Osteoblast (primary cell): ENCODE data around the gene VENTX. TPM values are rescaled to one million over a fixed set of nuclear protein-coding genes. Genes with fewer than 3 reads are reported as not detected.
A peak's percentile ranks its signal among the peaks of the same experiment; 100 is the strongest.

ENCODE experiments used
- DNase-seq: peaks from one replicate; pipeline ENCODE4 v3.0.0; 2011; ENCODE audit warnings: low spot score, mixed read lengths; ENCODE audit not compliant: insufficient read length; ENCODE audit errors: missing footprints
- H2AFZ ChIP-seq: 2 replicates; pipeline ENCODE4 v1.6.0; 2011; ENCODE audit warnings: mild to moderate bottlenecking, low read length
- H3K27ac ChIP-seq: 2 replicates; pipeline ENCODE4 v1.5.1; 2011; ENCODE audit warnings: mild to moderate bottlenecking, low read depth, low read length, moderate library complexity
- H3K27me3 ChIP-seq: 2 replicates; pipeline ENCODE4 v1.6.0; 2012; ENCODE audit warnings: mild to moderate bottlenecking, control low read depth, inconsistent platforms, low read length, moderate library complexity; ENCODE audit not compliant: insufficient read depth
- H3K36me3 ChIP-seq: 2 replicates; pipeline ENCODE4 v1.5.1; 2011; ENCODE audit warnings: mild to moderate bottlenecking, low read length, control low read depth, moderate library complexity; ENCODE audit not compliant: insufficient read depth
- H3K4me1 ChIP-seq: 2 replicates; pipeline ENCODE4 v1.5.1; 2011; ENCODE audit warnings: mild to moderate bottlenecking, low read length, control low read depth, moderate library complexity; ENCODE audit not compliant: insufficient read depth
- H3K4me2 ChIP-seq: 2 replicates; pipeline ENCODE4 v1.6.0; 2011; ENCODE audit warnings: mild to moderate bottlenecking, low read length; ENCODE audit not compliant: insufficient read depth
- H3K4me3 ChIP-seq: fragments of 200-600 bp; sonication (generic); 3 replicates; pipeline ENCODE4 v1.5.1; 2012; ENCODE audit warnings: mild to moderate bottlenecking, low read length, inconsistent platforms; ENCODE audit not compliant: insufficient read depth
- H3K79me2 ChIP-seq: 2 replicates; pipeline ENCODE4 v1.6.0; 2012; ENCODE audit warnings: mild to moderate bottlenecking, low read length, control low read depth, inconsistent platforms; ENCODE audit not compliant: insufficient read depth
- H3K9me3 ChIP-seq: 2 replicates; pipeline ENCODE4 v1.5.1; 2011; ENCODE audit warnings: low read depth, low read length, control low read depth
- H4K20me1 ChIP-seq: 2 replicates; pipeline ENCODE4 v1.6.0; 2012; ENCODE audit warnings: mild to moderate bottlenecking, low read length, control low read depth; ENCODE audit not compliant: insufficient read depth
- total RNA-seq: library from RNA; depleted of rRNA; stranded (reverse); fragments of >200 nt; gene quantifications from 2 replicates; pipeline ENCODE4 v1.2.3, GENCODE V29; 2012
- TF ChIP-seq, protein P1 (sequence below): IDR thresholded peaks from 2 replicates; pipeline ENCODE4 v1.5.1; 2011; ENCODE audit warnings: mild to moderate bottlenecking, low read depth, low read length, moderate library complexity; ENCODE audit errors: extremely low read depth

Gene VENTX
- total RNA-seq, 1 donor, result not detected

DNA sequence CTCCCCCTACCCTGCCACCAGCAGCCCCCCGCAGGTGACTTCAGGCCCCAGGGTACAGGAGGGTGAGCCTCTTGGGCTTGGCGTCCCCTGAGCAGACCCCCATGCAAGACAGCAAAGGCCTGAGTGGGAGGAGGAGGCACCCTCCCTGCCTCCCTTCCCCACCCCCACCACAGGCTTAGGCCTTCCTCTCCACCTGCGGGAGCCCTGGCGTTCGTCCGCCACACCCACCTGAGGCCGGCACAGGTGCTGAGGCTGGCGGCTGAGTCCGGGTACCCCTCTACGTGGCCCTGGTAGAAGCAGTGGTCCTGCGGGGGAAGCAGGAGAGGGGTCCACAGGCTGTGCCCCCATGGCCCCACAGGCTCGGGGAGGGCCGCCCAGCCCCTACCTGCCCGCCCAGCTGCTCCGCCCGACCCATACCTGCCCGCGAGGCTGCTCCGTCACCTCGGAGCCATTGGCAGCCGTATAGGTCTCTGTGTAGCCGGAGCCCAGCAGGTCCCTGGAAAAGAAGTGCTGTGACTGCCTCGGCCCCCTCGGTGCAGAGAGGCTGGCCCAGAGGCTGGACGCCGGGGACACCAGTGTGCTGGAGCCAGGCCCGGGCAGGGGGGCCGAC is 36.0 kb downstream of the VENTX start:
- peaks cover 19% of the 10 kb centered on the region for H3K27me3 ChIP-seq
- peaks cover 10% of the 10 kb centered on the region for H4K20me1 ChIP-seq
- no peak overlapping the region for H3K4me3 ChIP-seq
- no peak for DNase-seq
- H3K9me3 ChIP-seq, result no peaks in the 10 kb centered on the region
- no peaks in the 10 kb centered on the region for H3K36me3 ChIP-seq
- H3K27ac ChIP-seq, result no peak overlapping the region
- no peaks in the 10 kb centered on the region for H3K4me1 ChIP-seq
- H2AFZ ChIP-seq, result no peak overlapping the region
- H3K4me2 ChIP-seq, result no peak overlapping the region
- H3K79me2 ChIP-seq, result no peaks in the 10 kb centered on the region
- TF ChIP-seq, protein P1, sequence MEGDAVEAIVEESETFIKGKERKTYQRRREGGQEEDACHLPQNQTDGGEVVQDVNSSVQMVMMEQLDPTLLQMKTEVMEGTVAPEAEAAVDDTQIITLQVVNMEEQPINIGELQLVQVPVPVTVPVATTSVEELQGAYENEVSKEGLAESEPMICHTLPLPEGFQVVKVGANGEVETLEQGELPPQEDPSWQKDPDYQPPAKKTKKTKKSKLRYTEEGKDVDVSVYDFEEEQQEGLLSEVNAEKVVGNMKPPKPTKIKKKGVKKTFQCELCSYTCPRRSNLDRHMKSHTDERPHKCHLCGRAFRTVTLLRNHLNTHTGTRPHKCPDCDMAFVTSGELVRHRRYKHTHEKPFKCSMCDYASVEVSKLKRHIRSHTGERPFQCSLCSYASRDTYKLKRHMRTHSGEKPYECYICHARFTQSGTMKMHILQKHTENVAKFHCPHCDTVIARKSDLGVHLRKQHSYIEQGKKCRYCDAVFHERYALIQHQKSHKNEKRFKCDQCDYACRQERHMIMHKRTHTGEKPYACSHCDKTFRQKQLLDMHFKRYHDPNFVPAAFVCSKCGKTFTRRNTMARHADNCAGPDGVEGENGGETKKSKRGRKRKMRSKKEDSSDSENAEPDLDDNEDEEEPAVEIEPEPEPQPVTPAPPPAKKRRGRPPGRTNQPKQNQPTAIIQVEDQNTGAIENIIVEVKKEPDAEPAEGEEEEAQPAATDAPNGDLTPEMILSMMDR, result no peak

DNA sequence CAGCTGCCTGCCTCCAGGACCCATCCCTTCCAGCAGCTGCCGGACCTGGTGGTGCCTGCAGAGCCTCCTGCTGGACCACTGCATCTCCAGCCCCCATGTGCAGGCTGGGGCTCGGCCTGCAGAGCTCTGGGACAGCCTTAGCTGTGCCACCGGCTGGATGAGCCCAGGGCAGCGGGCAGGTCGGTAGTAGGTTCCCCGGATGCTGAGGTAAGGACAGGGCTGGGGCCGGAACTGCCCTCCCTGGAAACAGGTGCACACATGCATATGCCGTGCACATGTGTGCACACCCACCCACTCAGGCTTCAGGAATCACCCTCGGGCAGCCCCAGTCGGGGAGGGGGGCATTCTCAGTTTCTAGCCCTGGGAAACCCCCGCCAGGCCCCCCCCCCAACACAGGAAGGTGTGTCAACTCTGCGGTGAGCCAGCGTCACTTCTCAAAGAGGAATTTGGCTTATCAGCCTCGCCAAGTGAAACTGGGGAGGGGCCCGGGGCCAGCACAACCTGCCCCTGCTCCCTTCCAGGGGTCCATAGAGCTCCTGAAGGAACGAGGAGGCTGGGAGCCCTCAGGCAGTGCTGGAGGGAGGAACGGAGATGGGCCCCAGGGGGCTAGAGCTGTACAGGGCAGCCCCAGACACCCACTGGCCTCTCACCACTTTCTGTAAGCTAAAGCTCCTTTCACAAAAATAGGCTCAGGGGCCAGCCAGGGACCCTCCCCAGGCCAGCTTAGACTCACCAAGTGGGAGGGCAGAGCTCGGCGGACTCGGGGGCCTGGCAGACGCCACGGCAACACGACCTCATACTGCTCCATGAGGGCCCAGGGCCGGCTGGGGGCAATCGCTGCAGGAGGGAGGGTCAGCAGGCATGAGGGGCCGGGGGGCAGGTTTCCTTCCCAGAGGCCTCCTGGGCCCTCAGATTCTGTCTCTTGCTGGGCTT is 37.4 kb downstream of the VENTX start:
- TF ChIP-seq, protein P1, result no peak
- no peak overlapping the region for H3K27ac ChIP-seq
- peak; percentile 90 for DNase-seq
- H3K9me3 ChIP-seq, result no peaks in the 10 kb centered on the region
- H3K27me3 ChIP-seq, result peaks cover 19% of the 10 kb centered on the region
- no peak overlapping the region for H3K4me2 ChIP-seq
- H4K20me1 ChIP-seq, result peaks cover 10% of the 10 kb centered on the region
- no peak overlapping the region for H3K4me3 ChIP-seq
- no peak overlapping the region for H2AFZ ChIP-seq
- H3K79me2 ChIP-seq, result no peaks in the 10 kb centered on the region
- H3K36me3 ChIP-seq, result peaks cover 11% of the 10 kb centered on the region
- H3K4me1 ChIP-seq, result no peaks in the 10 kb centered on the region

GRCh38 chr10:133275684-133276092 is 38.0 kb downstream of the VENTX start:
- Histone ChIP-seq H3K36me3 (peaks cover 11% of the 10 kb centered on the region), H3K27me3 (peaks cover 19% of the 10 kb centered on the region), H3K4me1 (no peaks in the 10 kb centered on the region), H3K27ac (no peak overlapping the region), H3K9me3 (no peaks in the 10 kb centered on the region), H3K4me2 (no peak overlapping the region), H2AFZ (no peak overlapping the region), H4K20me1 (peaks cover 10% of the 10 kb centered on the region), H3K79me2 (no peaks in the 10 kb centered on the region), H3K4me3 (no peak overlapping the region)
- TF ChIP-seq, protein P1, result no peak
- DNase-seq, result peak; percentile 87

DNA sequence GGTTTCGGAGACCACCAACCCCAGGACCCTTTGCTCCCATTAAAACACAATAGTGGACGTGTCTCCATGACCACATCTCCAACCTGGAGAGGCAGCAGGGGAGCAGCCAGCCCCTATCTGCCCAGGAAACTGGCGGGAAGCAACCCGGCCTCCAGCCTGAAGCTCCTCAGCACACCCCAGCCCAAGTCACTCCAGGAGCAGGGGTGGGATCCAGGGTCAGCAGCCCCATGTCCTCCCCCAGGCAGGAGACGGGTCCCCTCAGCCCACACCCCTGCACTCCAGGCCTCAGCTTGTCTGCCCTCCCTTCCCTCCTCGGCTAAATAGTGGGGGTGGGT is 38.4 kb downstream of the VENTX start:
- Histone ChIP-seq H3K4me1 (no peaks in the 10 kb centered on the region), H3K9me3 (no peaks in the 10 kb centered on the region), H4K20me1 (peaks cover 10% of the 10 kb centered on the region), H3K79me2 (no peaks in the 10 kb centered on the region), H3K27me3 (peaks cover 19% of the 10 kb centered on the region), H3K27ac (no peak overlapping the region), H3K4me3 (no peak overlapping the region), H3K4me2 (no peak overlapping the region), H2AFZ (no peak overlapping the region), H3K36me3 (peaks cover 11% of the 10 kb centered on the region)
- TF ChIP-seq, protein P1, result no peak
- peak; percentile 91 for DNase-seq
